PC-9 (cell line): ENCODE measurements around the gene ANAPC15. TPM values are rescaled to one million over a fixed set of nuclear protein-coding genes. Genes with fewer than 3 reads are reported as not detected.

Source experiments
- BruUV-seq: library from RNA; stranded (reverse); fragments of 400-500 nt; replicated peaks from 2 replicates; lab custom pipeline; 2021; lab: Mats Ljungman, UMichigan
- CTCF ChIA-PET: fragments of 300-600 bp; sonication (Branson Sonifier 250); formaldehyde crosslinking; loops from one replicate; lab custom pipeline; 2022; ENCODE audit warnings: antibody characterized with exemption; lab: Charles Lee
- POLR2A ChIA-PET: fragments of 300-600 bp; sonication (Branson Sonifier 250); formaldehyde crosslinking; loops from one replicate; lab custom pipeline; 2022; ENCODE audit warnings: antibody characterized with exemption; ENCODE audit not compliant: unreplicated experiment; lab: Charles Lee
- DNase-seq, 2 experiments: peaks; one replicate each; pipeline versions ENCODE4 v3.0.0 to v3.0.0-alpha.2; 2015 to 2022; ENCODE audit warnings: mixed read lengths in 1 of 2
- H2AFZ ChIP-seq: fragments of 200-600 bp; sonication (generic); 2 replicates; pipeline ENCODE4 v1.8.1; 2017; ENCODE audit warnings: antibody characterized with exemption
- H3F3A ChIP-seq: fragments of 200-600 bp; sonication (generic); 2 replicates; pipeline ENCODE4 v1.8.1; 2017; ENCODE audit warnings: antibody characterized with exemption, mild to moderate bottlenecking, low read depth; ENCODE audit not compliant: insufficient read depth
- H3K27ac ChIP-seq: fragments of 200-600 bp; sonication (generic); 2 replicates; pipeline ENCODE4 v1.6.1; 2016; ENCODE audit warnings: mixed run types
- H3K27me3 ChIP-seq: fragments of 200-600 bp; sonication (generic); 2 replicates; pipeline ENCODE4 v1.6.1; 2016; ENCODE audit warnings: low read depth, mixed run types; ENCODE audit not compliant: insufficient read depth
- H3K36me3 ChIP-seq: fragments of 200-600 bp; sonication (generic); 2 replicates; pipeline ENCODE4 v1.6.1; 2016; ENCODE audit warnings: low read depth, mixed run types
- H3K4me1 ChIP-seq: fragments of 200-600 bp; sonication (generic); replicated peaks from 2 replicates; pipeline ENCODE4 v1.6.1; 2016; ENCODE audit warnings: mixed run types; ENCODE audit not compliant: insufficient read depth
- H3K4me2 ChIP-seq: fragments of 200-600 bp; sonication (generic); 2 replicates; pipeline ENCODE4 v1.6.1; 2017; ENCODE audit warnings: mixed run types
- H3K4me3 ChIP-seq: fragments of 200-600 bp; sonication (generic); 2 replicates; pipeline ENCODE4 v1.6.1; 2016; ENCODE audit warnings: mixed run types
- H3K79me2 ChIP-seq: fragments of 200-600 bp; sonication (generic); 2 replicates; pipeline ENCODE4 v1.6.1; 2017; ENCODE audit warnings: low read depth, mixed run types
- H3K9me2 ChIP-seq: fragments of 200-600 bp; sonication (generic); 2 replicates; pipeline ENCODE4 v1.8.1; 2017; ENCODE audit warnings: mild to moderate bottlenecking; ENCODE audit not compliant: insufficient read depth
- H3K9me3 ChIP-seq: fragments of 200-600 bp; sonication (generic); 2 replicates; pipeline ENCODE4 v1.8.1; 2016; ENCODE audit warnings: low read depth; ENCODE audit not compliant: insufficient read depth
- H4K20me1 ChIP-seq: fragments of 200-600 bp; sonication (generic); 2 replicates; pipeline ENCODE4 v1.8.1; 2017; ENCODE audit not compliant: insufficient read depth
- CTCF ChIP-seq: fragments of 200-600 bp; sonication (generic); conservative IDR thresholded peaks from 2 replicates; pipeline ENCODE4 v1.6.1; 2017; ENCODE audit warnings: mixed run types, antibody characterized with exemption, mild to moderate bottlenecking, moderate library complexity
- EZH2 ChIP-seq: fragments of 200-600 bp; sonication (generic); IDR thresholded peaks from 2 replicates; pipeline ENCODE4 v1.8.0; 2017; ENCODE audit warnings: antibody characterized with exemption, low read depth
- intact Hi-C: fragments of 100-400 bp; cut with micrococcal nuclease; formaldehyde crosslinking; loops from one replicate; pipeline ENCODE4 v1.10.0; 2022; ENCODE audit not compliant: unreplicated experiment
- total RNA-seq: library from RNA; stranded (reverse); gene quantifications from 2 replicates; pipeline ENCODE4 v1.2.3, GENCODE V29; 2021

ANAPC15 gene
- total RNA-seq, 1 experiment from 2014 or later: 97.8 TPM

GRCh38 chr11:72122607-72123006 lies 10.1 kb upstream of the ANAPC15 start:
- ChIA-PET CTCF (no interaction called here), POLR2A (no interaction called here)
- no TSS peak for BruUV-seq
- H4K20me1 ChIP-seq: no peaks in the 10 kb centered on the region
- H3K27me3 ChIP-seq: no peaks in the 10 kb centered on the region
- intact Hi-C loops: no loop called here
- H3K9me2 ChIP-seq: 0 out of 2 replicates have a peak, but pooled peaks cover 3% of the 10 kb centered on the region
- DNase-seq: no peak
- no peak overlapping the region for H2AFZ ChIP-seq
- peaks cover 8% of the 10 kb centered on the region; the same call in 1 of the 2 replicates for H3K4me1 ChIP-seq
- no peaks in the 10 kb centered on the region for H3K36me3 ChIP-seq
- no peaks in the 10 kb centered on the region for H3K9me3 ChIP-seq
- no peak for TF ChIP-seq EZH2
- no peak for TF ChIP-seq CTCF
- no peak overlapping the region for H3K4me3 ChIP-seq
- no peaks in the 10 kb centered on the region for H3K79me2 ChIP-seq
- peaks cover 3% of the 10 kb centered on the region; the same call in 1 of the 2 replicates for H3F3A ChIP-seq
- no peak overlapping the region for H3K4me2 ChIP-seq
- H3K27ac ChIP-seq: no peak overlapping the region

- DNase-seq: no peak
- Histone ChIP-seq H3K9me3 (no peaks in the 10 kb centered on the region), H3K4me2 (no peak overlapping the region), H3K9me2 (0 out of 2 replicates have a peak, but pooled peaks cover 3% of the 10 kb centered on the region), H2AFZ (no peak overlapping the region), H3K4me3 (no peak overlapping the region), H3F3A (peaks cover 3% of the 10 kb centered on the region; the same call in 1 of the 2 replicates), H3K4me1 (peaks cover 3% of the 10 kb centered on the region; the same call in 1 of the 2 replicates), H4K20me1 (no peaks in the 10 kb centered on the region), H3K79me2 (no peaks in the 10 kb centered on the region), H3K36me3 (no peaks in the 10 kb centered on the region), H3K27ac (no peak overlapping the region), H3K27me3 (no peaks in the 10 kb centered on the region)
- ChIA-PET POLR2A (no interaction called here), CTCF (no interaction called here)
- intact Hi-C loops: no loop called here
- TF ChIP-seq CTCF (no peak), EZH2 (no peak)
- no TSS peak for BruUV-seq
Observed at GRCh38 chr11:72120930-72121329, 8.4 kb upstream of the ANAPC15 start.

GRCh38 chr11:72119198-72119597 lies 6.7 kb upstream of the ANAPC15 start:
- intact Hi-C loops: no loop called here
- H3K27ac ChIP-seq: no peak overlapping the region
- no peak overlapping the region for H3K4me2 ChIP-seq
- DNase-seq: no peak
- ChIA-PET CTCF (no interaction called here), POLR2A (interaction anchor here (0.6 kb wide), 1 partner anchor 185 kb away, joined by 4 read pairs; no protein-coding TSS in a partner anchor)
- H3K9me2 ChIP-seq: 0 out of 2 replicates have a peak, but pooled peaks cover 3% of the 10 kb centered on the region
- no peaks in the 10 kb centered on the region for H3K36me3 ChIP-seq
- H2AFZ ChIP-seq: peak overlapping the region; percentile 55; the same call in 1 of the 2 replicates
- no TSS peak for BruUV-seq
- no peak overlapping the region for H3K4me3 ChIP-seq
- TF ChIP-seq CTCF (no peak), EZH2 (no peak)
- no peaks in the 10 kb centered on the region for H3K9me3 ChIP-seq
- no peaks in the 10 kb centered on the region for H3K79me2 ChIP-seq
- H3F3A ChIP-seq: no peaks in the 10 kb centered on the region; the same call in 1 of the 2 replicates
- no peaks in the 10 kb centered on the region for H3K4me1 ChIP-seq
- H4K20me1 ChIP-seq: no peaks in the 10 kb centered on the region
- no peaks in the 10 kb centered on the region for H3K27me3 ChIP-seq
